NCI-H1417 (cell line): ENCODE measurements around the gene CRY2.
"Not testable (repeated sequence)": the region's sequence is repeated elsewhere in the genome, so short reads cannot be mapped to it uniquely, and the experiment has no call there.

Source experiments
- DNase-seq, 3 experiments: peaks; one replicate each; lab custom pipeline; 2025; lab: John Stamatoyannopoulos, UW

CRY2 gene

DNA sequence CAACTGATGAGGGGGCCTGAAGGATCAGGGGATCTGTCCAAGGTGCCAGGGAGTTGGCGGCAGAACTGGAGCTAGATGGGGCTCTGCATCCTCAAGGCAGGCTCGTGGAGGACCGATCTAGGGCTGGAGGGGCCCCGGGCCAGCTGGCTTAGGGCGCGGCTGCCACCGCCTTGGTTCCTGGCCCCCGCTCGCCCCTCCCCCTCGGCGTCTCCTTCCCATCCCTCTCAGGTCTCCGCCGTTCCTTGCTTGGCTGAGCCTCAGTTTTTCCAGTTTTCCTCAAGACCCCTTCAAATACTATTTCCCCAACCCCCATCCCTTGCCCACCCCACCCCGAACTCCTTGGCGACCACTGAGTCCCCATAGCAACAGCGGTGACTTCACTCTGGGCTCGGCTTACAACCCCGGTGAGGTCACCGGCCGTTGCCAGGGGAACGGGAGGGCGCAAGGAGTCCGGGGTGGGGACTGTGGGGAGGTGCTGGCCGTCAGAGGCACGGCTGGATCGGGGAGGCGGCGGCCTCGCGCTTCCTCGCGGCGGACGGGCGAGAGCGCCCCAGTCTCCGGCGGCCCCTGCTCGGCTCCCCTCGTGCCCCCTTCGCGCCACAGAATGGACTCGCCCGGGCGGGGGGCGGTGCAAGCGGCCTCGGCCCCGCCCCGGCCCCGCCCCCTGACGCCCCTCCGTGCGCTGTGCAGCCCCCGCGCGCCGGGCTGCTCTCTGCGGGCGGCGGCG lies 52.3 kb downstream of the CRY2 start:
- peak; percentile 93 to 96 (median 93) for DNase-seq

DNA sequence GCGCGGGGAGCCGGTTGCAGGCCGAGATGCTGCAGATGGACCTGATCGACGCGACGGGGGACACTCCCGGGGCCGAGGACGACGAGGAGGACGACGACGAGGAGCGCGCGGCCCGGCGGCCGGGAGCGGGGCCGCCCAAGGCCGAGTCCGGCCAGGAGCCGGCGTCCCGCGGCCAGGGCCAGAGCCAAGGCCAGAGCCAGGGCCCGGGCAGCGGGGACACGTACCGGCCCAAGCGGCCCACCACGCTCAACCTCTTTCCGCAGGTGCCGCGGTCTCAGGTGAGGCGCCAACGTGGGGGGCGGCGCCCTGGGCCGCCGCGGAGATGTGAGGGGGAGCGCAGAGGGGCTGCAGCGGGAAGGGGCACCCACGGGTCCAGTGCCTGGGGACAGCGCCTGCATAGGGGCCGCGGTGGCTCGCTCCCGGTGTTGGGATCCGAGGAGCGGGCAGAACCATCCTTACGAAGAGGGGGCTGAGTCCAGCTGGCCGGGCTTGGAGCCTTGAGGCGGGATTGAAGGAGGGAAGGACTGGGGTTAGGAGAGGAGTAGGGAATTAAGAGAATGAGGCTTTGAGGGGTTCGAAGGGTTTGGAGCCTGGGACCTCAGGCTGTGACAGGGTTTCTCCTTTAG lies 53.0 kb downstream of the CRY2 start:
- peak in 2 of 3 experiments; percentile 38 to 55 for DNase-seq

DNA sequence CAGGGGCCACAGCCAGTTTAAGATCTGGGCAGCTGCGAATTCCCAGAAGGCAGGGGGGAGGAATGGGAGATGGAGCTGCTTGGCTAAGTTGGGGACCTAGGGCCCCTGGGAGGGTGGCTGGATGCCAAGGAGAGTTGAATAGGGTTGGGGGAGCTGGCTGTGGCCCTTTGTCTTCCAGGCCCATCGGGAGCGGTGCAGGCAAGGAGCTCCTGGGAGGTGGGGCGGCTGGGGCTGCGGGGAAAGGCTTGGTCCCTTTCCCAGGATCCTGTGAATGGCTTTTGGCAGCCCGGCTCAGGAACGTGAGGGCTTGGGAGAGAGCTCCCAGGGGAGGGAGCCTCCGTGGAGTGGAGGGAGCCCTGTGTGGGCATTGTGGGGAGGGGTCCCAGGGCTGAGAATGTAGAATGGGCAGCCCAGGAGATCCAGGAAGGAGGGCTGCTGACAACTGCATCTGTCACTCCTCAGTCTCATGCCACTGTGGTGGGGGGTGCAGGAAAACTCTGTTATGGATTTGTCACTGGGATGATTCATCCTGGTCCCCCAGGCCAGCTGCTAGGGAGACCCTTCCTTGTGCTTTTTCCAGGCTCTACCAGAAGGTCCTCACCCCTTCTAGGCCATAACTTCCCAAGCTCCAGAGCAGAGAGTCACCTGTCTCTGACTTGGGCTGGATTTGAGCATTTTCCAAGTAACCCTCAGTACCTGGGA lies 53.8 kb downstream of the CRY2 start:
- peak in 1 of 3 experiments; percentile 36 for DNase-seq

DNA sequence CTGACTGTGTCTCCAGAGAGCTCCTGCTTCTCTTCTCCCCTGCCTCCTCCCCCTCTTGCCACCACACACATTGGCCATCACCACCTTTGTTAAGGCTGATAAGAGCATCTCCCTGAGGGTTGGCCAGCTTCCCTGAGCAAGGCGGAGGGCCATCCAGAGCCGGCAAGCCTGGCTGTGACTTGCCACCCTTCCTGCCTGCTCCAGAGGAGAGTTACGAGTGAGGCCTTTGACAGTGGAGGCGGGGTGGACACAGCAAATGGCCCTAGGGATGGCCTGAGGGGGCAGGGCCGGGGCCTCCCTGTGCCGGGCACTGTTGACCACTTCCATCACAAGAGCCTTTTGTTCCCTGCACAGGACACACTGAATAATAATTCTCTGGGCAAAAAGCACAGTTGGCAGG lies 54.4 kb downstream of the CRY2 start:
- DNase-seq: no peak

DNA sequence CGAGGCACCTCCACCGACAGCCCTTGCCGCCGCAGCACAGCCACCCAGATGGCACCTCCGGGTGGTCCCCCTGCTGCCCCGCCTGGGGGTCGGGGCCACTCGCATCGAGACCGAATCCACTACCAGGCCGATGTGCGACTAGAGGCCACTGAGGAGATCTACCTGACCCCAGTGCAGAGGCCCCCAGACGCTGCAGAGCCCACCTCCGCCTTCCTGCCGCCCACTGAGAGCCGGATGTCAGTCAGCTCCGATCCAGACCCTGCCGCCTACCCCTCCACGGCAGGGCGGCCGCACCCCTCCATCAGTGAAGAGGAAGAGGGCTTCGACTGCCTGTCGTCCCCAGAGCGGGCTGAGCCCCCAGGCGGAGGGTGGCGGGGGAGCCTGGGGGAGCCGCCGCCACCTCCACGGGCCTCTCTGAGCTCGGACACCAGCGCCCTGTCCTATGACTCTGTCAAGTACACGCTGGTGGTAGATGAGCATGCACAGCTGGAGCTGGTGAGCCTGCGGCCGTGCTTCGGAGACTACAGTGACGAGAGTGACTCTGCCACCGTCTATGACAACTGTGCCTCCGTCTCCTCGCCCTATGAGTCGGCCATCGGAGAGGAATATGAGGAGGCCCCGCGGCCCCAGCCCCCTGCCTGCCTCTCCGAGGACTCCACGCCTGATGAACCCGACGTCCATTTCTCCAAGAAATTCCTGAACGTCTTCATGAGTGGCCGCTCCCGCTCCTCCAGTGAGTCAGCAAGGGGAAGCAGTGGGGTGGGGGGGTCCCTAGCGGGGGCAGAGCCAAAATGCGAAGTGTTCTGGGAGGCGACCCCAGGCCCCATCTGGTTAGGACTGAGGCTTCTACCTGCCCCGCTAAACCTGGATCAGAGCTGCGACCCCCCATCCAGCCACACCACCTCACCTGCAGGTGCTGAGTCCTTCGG lies 55.4 kb downstream of the CRY2 start:
- DNase-seq: no peak

DNA sequence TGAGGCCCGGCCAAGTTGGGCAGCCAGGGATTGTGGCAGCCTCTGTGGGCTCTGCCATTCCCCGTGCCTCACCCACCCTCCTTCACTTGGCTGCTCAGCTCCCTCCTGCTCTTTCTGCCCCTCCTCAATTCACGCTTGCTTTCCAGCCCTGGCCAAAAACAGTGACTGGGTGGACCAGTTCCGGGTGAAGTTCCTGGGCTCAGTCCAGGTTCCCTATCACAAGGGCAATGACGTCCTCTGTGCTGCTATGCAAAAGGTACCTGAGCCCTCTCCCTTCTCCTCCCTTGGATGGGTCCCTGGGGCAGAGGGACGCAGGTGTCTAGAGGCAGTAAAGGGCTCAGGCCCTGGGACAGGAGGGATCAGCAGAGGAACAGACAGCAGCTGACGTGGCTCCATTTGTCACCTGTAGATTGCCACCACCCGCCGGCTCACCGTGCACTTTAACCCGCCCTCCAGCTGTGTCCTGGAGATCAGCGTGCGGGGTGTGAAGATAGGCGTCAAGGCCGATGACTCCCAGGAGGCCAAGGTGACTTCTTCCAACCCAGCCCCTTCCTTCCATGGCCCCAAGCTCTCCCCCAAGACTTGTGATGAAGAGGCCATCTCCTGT lies 57.1 kb downstream of the CRY2 start:
- DNase-seq: no peak

DNA sequence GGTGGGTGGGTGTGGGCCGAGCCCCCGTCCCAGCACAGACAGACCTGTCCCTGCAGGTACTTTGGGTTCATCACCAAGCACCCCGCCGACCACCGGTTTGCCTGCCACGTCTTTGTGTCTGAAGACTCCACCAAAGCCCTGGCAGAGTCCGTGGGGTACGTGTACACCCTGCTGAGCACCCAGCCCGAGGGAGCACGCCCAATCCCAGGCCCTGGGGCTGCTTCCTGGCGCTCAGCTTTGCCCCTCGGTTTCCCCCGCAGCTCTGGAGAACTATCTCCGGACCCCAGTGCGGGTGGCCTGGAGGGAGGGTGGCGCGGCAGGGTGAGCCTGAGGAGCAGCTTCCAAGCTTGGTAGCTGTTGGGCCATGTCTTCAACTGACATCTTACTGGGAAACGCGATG lies 57.8 kb downstream of the CRY2 start:
- DNase-seq: no peak

DNA sequence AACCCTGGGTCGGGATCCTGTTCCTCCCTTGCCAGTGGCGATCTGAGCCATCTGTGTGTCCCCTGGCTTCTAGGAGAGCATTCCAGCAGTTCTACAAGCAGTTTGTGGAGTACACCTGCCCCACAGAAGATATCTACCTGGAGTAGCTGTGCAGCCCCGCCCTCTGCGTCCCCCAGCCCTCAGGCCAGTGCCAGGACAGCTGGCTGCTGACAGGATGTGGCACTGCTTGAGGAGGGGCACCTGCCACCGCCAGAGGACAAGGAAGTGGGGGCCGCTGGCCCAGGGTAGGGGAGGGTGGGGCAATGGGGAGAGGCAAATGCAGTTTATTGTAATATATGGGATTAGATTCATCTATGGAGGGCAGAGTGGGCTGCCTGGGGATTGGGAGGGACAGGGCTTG lies 58.3 kb downstream of the CRY2 start:
- DNase-seq: not testable (repeated sequence)

DNA sequence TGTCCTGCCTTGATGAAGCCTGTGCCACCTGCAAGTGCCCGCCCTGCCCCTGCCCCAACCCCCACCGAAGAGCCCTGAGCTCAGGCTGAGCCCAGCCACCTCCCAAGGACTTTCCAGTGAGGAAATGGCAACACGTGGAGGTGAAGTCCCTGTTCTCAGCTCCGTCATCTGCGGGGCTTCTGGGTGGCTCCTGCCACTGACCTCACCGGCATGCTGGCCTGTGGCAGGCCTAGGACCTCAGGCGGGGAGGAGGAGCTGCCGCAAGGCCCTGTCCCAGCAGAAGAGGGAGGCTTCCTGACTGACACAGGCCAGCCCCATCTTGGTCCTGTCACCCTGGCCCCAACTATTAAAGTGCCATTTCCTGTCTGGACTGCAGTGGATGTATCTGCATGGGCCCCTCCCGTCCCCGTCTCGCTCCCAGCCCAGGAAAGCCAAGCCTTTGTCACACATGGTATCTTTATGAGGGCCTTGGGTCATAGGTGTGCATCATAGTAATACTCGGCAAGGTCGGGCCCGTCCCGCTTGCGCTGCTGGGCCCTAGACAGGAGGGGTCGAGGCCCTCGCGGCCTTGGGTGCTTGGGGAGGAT lies 58.9 kb downstream of the CRY2 start:
- DNase-seq: no peak

DNA sequence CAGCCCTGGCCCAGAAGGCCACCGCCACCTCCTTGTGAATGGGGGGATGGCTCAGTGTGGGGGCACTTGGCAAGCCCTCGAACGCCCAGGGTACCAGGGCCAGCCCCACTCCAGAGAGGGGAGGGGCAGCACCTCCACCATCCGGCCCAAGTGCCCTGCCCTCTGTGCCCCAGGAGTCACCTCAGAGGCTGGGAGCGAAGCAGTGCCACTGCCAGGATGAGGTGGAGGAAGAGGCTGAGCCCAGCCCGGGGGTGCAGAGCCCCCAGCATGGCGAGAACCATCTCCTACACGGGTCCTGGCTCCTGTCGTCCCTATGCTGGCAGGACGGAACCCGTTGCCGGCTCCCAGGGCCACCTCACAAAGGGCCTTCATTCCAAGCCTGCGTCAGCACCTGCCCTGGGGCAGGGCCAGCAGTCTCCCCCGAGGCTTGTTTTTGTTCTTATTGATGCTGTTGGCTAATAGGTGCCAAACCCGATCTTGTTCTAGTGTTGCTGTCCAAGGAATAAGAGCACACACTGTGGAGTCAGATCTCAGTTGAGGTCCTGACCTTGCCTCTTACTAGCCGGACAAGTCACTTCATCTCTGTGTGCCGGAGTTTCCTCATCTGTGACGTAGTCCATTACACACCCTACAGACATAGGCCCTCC lies 59.8 kb downstream of the CRY2 start, which contains the start of gene FREY1:
TSS of gene FREY1 (minus strand) at position 307 of the 647 bp plus-strand sequence. CDS start at position 281, 26 bp downstream.
- no peak for DNase-seq

DNA sequence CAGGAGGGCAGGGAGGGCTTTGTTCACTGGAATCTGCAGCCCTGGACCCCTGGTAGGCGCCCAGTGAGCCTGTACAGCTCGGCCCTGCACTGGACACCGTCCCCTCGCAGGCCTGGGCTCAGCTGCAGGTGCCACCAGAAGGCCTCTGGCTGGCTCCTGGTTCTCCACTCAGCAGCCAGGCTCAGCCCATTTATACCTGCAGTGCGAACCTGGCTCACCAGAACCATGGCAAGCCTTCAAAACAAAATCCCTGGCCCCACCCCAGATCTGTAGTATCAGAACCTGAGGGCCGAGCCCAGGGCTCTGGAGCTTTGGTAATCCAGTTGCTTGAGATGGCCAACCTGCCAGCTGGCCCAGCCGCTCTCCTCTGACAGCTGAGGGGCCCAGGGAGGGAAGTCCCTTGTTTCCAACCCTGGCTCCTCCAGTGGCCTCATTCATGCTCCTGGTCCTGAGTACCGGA lies 60.7 kb downstream of the CRY2 start:
- DNase-seq: no peak

DNA sequence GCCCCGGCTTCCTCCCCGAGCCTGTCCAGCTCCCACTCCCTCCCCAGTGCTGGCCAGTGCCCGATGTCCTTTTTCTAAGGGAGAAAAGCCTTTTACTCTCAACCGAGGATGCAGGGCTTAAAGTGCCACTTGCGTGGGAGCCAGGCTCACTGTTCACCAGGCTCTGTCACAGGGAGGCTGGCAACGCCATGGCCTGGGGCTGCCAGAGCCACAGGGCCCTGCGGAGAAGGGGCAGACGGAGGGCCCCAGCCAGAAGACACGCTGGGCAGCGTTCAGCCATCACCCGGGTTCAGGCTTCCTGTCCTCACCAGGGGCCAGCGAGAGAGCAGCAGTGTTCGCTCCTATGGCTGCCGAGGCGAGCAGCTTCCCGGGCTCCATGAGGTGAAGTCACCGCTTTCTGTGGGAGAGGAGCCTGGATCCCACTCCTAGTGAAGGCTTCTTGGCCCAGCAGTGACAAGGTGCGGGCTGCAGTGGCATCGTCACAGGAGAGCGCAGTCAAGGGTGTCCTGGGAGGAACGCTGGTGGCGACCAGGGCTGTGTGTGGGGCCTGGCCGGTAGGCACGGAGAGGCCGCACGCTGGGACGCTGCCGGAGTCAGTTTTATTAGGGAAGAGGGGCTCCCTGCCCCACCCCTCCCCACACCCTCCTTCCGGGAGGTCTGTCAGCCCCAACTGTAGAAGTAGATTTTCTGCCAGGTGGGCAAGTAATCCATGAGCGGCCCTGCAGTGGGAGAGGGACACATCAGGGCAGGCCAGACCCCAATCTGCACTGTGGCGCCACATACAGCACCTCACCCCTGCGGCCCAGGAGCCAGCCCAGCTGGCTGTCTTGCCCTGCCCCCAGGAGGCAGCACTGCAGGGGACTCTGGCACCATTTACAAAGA lies 62.6 kb downstream of the CRY2 start:
- DNase-seq: no peak

DNA sequence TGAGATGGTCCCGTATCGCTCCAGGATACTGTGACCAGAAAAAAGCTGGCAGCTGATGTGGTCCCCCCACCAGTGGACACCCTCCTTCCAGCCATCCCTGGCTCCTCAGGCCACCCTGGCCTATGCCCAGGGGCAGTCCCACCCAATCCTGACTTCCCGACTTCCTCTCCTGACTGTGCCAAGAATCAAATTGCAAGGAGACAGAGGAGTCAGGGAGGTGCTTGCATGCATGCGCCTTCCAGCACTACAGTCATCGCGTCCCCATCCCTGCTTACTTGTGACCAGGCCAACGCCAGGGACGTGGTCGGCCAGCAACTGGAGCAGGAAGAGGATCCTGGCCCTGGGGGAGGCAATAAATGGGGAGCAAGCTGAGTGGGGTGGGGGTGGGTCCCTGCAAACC lies 63.3 kb downstream of the CRY2 start:
- DNase-seq: no peak

DNA sequence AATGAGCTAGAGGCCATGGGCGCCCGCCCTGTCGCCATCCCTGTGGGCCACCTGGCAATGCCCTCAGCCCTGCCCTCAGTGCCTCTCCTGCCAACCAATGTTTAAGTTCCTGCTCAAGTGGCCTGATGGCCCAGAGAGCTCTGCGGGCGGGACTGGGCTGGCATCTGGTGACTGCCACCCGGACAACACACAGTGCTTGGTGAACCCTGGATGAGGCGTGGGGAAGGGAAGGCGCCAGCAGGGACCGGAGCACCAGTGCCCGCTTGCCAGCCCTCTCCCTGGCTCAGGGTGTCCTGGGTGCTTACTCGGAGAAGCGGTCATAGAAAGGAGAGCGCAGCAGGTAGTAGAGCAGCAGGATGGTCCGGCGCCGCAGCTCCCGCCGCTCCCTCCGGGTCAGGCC lies 66.2 kb downstream of the CRY2 start:
- DNase-seq: no peak

DNA sequence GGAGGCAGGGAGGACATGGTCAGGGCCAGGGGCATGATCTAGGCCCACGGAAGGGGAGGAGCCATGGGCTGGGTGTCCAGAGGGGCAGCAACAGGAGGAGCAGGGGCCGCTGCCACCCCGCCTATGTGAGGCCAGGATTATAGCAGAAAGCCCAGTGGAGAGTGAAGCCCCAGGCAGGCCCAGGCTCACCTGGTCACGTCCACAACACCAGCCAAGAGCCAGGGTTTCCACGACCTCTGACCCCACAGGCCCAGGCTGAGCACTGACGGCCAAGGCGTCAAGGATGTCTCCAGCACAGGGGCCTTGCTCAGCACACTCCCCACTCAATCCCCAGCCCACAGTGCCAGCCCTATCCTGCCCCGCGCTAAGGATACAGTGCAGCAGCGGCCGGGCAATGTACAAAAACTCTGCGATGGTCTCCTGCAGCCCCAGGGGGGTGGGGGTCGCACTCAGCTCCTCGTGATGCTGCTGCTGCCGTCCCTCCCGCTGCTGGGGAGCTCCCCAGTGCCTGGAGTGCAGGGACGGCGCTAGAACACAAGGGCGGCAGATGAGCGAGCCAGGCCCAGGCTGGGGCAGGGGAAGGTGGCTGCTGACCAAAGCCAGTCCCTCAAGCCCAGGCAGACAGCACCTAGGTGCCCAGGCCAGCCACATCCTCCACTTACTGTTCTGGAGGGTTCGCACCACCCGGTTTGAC lies 66.8 kb downstream of the CRY2 start:
- DNase-seq: no peak

DNA sequence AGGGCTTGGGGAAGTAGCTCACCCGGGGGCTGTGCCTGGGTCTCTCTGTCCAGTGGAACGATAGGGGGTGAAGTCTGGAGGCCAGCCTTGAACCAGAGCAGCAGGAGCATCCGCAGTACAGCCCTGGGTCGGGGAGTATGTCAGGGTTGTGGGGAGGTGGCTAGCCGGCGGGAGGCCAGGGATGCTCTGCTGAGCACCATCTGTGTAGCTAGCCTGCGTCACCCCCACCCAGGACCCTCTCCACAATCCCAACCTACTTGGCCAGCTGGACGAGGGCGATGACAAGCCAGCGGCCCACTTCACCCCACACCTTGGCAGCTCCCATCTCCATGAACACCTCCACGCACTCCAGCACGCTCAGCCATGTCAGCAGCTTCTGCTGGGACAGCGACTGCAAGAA lies 68.2 kb downstream of the CRY2 start:
- DNase-seq: no peak

DNA sequence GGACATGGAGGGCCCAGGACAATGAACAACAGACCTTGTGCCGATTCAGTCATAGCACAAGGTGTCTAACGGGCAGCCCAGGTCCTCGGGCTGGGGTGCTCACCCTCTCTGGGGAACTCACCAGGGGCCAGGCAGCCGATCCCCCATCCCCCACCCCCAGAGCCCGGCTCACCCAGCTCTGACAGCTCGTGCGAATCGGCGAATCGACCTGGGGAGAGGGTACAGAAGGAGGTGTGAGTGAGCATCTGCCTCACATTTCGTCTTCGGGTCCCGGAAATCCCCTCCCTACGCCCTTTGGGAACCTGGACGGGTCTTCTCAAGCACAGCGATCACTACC lies 70.0 kb downstream of the CRY2 start:
- no peak for DNase-seq

DNA sequence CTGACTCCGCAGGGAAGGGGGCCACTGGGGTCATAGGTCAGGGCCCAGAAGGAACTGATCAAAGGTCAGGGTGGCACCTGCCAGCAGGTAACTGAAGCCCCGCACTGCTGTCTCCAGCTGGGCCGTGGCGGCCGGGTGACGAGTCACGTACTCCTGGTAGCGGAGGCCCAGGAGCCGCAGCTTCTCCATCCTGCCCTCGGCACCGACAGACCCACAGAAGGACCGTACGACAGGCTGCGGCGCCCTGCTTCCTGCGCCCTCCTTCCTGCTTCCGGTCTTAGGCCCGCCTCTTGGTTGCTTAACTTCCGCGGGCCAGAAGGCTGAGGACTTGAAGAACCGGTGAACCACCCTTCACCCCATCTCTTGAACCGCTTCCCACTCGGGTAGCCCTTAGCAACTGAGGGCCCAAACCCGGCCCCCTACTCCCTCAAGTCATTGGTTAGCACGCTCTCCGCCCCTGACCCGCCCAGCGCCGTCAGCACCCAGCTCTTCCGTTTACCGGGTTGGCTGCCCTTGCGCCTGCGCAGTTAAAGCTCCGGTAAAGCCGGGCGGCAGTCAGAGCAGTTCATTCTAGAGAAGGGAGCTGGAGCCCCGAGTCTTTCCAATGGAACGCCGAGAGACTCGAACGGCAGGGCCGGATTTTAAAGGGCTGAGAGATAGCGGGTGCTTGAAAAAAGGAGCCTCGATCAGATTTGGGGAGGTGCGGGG lies 70.5 kb downstream of the CRY2 start, which contains the start of gene PEX16:
TSS of gene PEX16 (minus strand) at position 255 of the 708 bp plus-strand sequence. CDS start at position 189, 66 bp downstream.
- peak; percentile 93 to 98 (median 95) for DNase-seq
